H9 (cell line): Measurements from ENCODE around the gene TTLL9. TPM values are rescaled to one million over a fixed set of nuclear protein-coding genes. Genes with fewer than 3 reads are reported as not detected.

Source experiments
- DNase-seq: peaks from one replicate; pipeline ENCODE4 v3.0.0-alpha.2; 2017
- H2AFZ ChIP-seq: one replicate; pipeline ENCODE4 v1.6.1; 2013; ENCODE audit warnings: mild to moderate bottlenecking, low read length, control low read depth, moderate library complexity
- H2AK5ac ChIP-seq: 2 replicates; pipeline ENCODE4 v1.6.1; 2013; ENCODE audit warnings: low read length, control low read depth, mixed read lengths; ENCODE audit not compliant: insufficient read length
- H2BK120ac ChIP-seq: one replicate; pipeline ENCODE4 v1.6.1; 2013; ENCODE audit warnings: low read depth, mild to moderate bottlenecking, low read length, control low read depth, inconsistent platforms; ENCODE audit not compliant: poor library complexity, severe bottlenecking
- H2BK12ac ChIP-seq: 2 replicates; pipeline ENCODE4 v1.6.1; 2013; ENCODE audit warnings: low read length, control low read depth, mixed read lengths, low read depth; ENCODE audit not compliant: insufficient read length
- H2BK15ac ChIP-seq: 2 replicates; pipeline ENCODE4 v1.6.1; 2013; ENCODE audit warnings: low read depth, low read length, control low read depth
- H2BK20ac ChIP-seq: one replicate; pipeline ENCODE4 v1.6.1; 2013; ENCODE audit warnings: low read depth, mild to moderate bottlenecking, low read length, control low read depth, inconsistent platforms; ENCODE audit not compliant: poor library complexity, severe bottlenecking
- H2BK5ac ChIP-seq: 2 replicates; pipeline ENCODE4 v1.6.1; 2013; ENCODE audit warnings: low read length, control low read depth, mixed read lengths; ENCODE audit not compliant: insufficient read length
- H3K14ac ChIP-seq: 2 replicates; pipeline ENCODE4 v1.6.1; 2013; ENCODE audit warnings: low read length, control low read depth; ENCODE audit not compliant: insufficient read depth
- H3K18ac ChIP-seq: 2 replicates; pipeline ENCODE4 v1.6.1; 2013; ENCODE audit warnings: low read depth, mild to moderate bottlenecking, mixed read lengths, low read length, control low read depth; ENCODE audit not compliant: insufficient read length
- H3K23ac ChIP-seq: 2 replicates; pipeline ENCODE4 v1.6.1; 2013; ENCODE audit warnings: low read length, control low read depth, mixed read lengths, low read depth; ENCODE audit not compliant: insufficient read length
- H3K23me2 ChIP-seq: 2 replicates; pipeline ENCODE4 v1.6.1; 2013; ENCODE audit warnings: low read depth, mild to moderate bottlenecking, mixed read lengths, low read length, control low read depth; ENCODE audit not compliant: insufficient read length, poor library complexity, severe bottlenecking
- H3K27ac ChIP-seq: 2 replicates; pipeline ENCODE4 v1.5.1; 2013; ENCODE audit warnings: low read length, control low read depth, mixed read lengths, low read depth; ENCODE audit not compliant: insufficient read length
- H3K27me3 ChIP-seq: 2 replicates; pipeline ENCODE4 v1.6.1; 2013; ENCODE audit warnings: low read length, control low read depth, inconsistent platforms; ENCODE audit not compliant: insufficient read depth
- H3K4ac ChIP-seq: 2 replicates; pipeline ENCODE4 v1.6.1; 2013; ENCODE audit warnings: low read depth, mild to moderate bottlenecking, control low read depth, inconsistent platforms, low read length, moderate library complexity
- H3K4me1 ChIP-seq: 2 replicates; pipeline ENCODE4 v1.6.1; 2013; ENCODE audit warnings: low read length, control low read depth, inconsistent platforms; ENCODE audit not compliant: insufficient read depth
- H3K4me2 ChIP-seq: 2 replicates; pipeline ENCODE4 v1.6.1; 2013; ENCODE audit warnings: low read length, control low read depth, mixed read lengths; ENCODE audit not compliant: insufficient read length, insufficient read depth
- H3K56ac ChIP-seq: 2 replicates; pipeline ENCODE4 v1.6.1; 2013; ENCODE audit warnings: low read depth, mild to moderate bottlenecking, mixed read lengths, low read length, control low read depth; ENCODE audit not compliant: insufficient read length
- H3K79me1 ChIP-seq: 2 replicates; pipeline ENCODE4 v1.6.1; 2013; ENCODE audit warnings: low read depth, mild to moderate bottlenecking, moderate library complexity, low read length, control low read depth, inconsistent platforms; ENCODE audit not compliant: insufficient read depth, poor library complexity, severe bottlenecking
- H3K79me2 ChIP-seq: 2 replicates; pipeline ENCODE4 v1.6.1; 2013; ENCODE audit warnings: low read length, control low read depth, inconsistent platforms; ENCODE audit not compliant: insufficient read depth
- H3K9ac ChIP-seq: 2 replicates; pipeline ENCODE4 v1.6.1; 2013; ENCODE audit warnings: low read length, control low read depth, mixed read lengths; ENCODE audit not compliant: insufficient read length; ENCODE audit errors: extremely low read depth
- H3K9me3 ChIP-seq: one replicate; pipeline ENCODE4 v1.6.1; 2013; ENCODE audit warnings: low read depth, low read length, inconsistent platforms; ENCODE audit not compliant: control insufficient read depth
- H3T11ph ChIP-seq: one replicate; pipeline ENCODE4 v1.6.1; 2013; ENCODE audit warnings: mild to moderate bottlenecking, low read length, control low read depth, inconsistent platforms
- H4K20me1 ChIP-seq: one replicate; pipeline ENCODE4 v1.6.1; 2013; ENCODE audit not compliant: control insufficient read depth, insufficient read length, insufficient read depth
- H4K5ac ChIP-seq: 2 replicates; pipeline ENCODE4 v1.6.1; 2013; ENCODE audit warnings: low read depth, mild to moderate bottlenecking, mixed read lengths, low read length, control low read depth; ENCODE audit not compliant: insufficient read length
- H4K8ac ChIP-seq: replicated peaks from 2 replicates; pipeline ENCODE4 v1.6.1; 2013; ENCODE audit warnings: low read length, control low read depth, mixed read lengths, low read depth; ENCODE audit not compliant: insufficient read length
- H4K91ac ChIP-seq: 2 replicates; pipeline ENCODE4 v1.6.1; 2013; ENCODE audit warnings: low read depth, mild to moderate bottlenecking, moderate library complexity, mixed read lengths, low read length, control low read depth; ENCODE audit not compliant: insufficient read length
- H3K27ac Mint-ChIP-seq, 3 experiments: 2 replicates in 2 of 3; 3 replicates in 1 of 3; pipeline ENCODE4 v1.8.0; 2020 to 2021; ENCODE audit warnings: mixed read lengths in 3 of 3, mild to moderate bottlenecking in 1 of 3, moderate library complexity in 1 of 3
- H3K27me3 Mint-ChIP-seq: 2 replicates; pipeline ENCODE4 v1.8.0; 2021; ENCODE audit warnings: low read depth, mild to moderate bottlenecking, moderate library complexity, mixed read lengths
- H3K36me3 Mint-ChIP-seq, 3 experiments: 2 replicates in 2 of 3; 3 replicates in 1 of 3; pipeline ENCODE4 v1.8.0; 2020 to 2021; ENCODE audit warnings: low read depth in 3 of 3, mixed read lengths in 3 of 3; ENCODE audit not compliant: insufficient read depth in 1 of 3
- H3K4me1 Mint-ChIP-seq, 2 experiments: 2 replicates each; pipeline ENCODE4 v1.8.0; 2020; ENCODE audit warnings: mixed read lengths in 2 of 2
- H3K4me3 Mint-ChIP-seq, 2 experiments: 2 replicates in 1 of 2; 3 replicates in 1 of 2; pipeline ENCODE4 v1.8.0; 2020 to 2021; ENCODE audit warnings: mild to moderate bottlenecking in 2 of 2, mixed read lengths in 2 of 2, moderate library complexity in 1 of 2
- H3K9me3 Mint-ChIP-seq, 2 experiments: 2 replicates in 1 of 2; 3 replicates in 1 of 2; pipeline ENCODE4 v1.8.0; 2020; ENCODE audit warnings: mild to moderate bottlenecking in 2 of 2, mixed read lengths in 2 of 2, moderate library complexity in 1 of 2
- CTCF ChIP-seq: fragments of 200-600 bp; sonication (generic); conservative IDR thresholded peaks from 3 replicates; pipeline ENCODE4 v1.8.0; 2021; ENCODE audit warnings: antibody characterized with exemption, mild to moderate bottlenecking
- WGBS: extraction: QIAGEN DNeasy Blood & Tissue Kit; methylation state at CpG from one replicate; pipeline ENCODE4 v1.1.7; 2013; ENCODE audit warnings: missing lambda C conversion rate, low lambda C conversion rate, mixed read lengths; ENCODE audit not compliant: insufficient read length; ENCODE audit errors: extremely low coverage; 5-methylcytosine and 5-hydroxymethylcytosine counted together
- total RNA-seq: library from RNA; stranded (reverse); gene quantifications from 2 replicates; pipeline ENCODE4 v1.2.1, GENCODE V29; 2021

The TTLL9 gene
- total RNA-seq, 1 experiment from 2014 or later, result 0.20 TPM

DNA sequence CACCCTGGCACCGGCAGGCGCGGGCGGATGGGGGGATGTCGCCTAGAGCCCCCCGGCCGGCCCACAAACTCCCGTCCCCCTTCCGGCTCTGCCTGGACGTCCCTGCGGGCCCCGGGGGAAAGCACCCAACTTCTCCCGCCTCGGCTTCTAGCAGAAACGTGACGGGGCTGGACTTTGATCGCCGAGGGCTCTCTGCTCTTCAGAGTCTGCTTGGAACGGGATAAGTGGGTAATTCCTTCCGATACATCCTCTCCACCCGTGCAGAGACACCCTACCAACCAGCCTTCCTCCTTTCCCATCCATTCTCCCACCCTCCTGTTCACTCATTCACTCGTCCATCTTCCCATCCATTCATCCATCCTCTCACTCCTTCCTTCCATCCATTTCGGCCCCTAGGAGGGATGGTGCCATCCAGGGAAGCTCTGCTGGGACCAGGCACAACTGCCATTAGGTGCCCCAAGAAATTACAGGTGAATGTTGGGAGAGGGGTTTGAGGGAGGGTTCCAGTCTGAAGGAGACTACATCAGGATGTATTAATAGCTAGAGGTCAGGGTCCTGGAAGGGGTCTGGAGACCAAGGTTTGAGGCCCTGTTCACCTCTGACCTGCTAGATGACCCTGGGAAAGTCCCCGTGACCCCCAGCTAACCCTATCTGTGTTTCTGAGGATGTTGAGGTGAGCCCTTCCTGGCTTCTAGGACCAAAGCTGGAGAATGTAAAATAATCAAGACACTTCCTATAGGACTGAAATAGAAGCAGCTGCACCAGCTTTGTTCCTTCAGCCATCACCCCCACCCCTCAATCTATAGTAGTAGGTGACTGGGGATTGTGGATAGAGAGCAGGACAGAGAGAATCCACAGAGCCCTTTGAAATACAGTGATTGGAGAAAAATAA lies 538 bp downstream of the TTLL9 start:
- Histone ChIP-seq H3T11ph (no peak overlapping the region), H4K5ac (no peak overlapping the region), H2AK5ac (no peak overlapping the region), H3K56ac (no peak overlapping the region), H2BK120ac (no peak overlapping the region), H3K79me1 (no peaks in the 10 kb centered on the region), H3K27ac (no peak overlapping the region), H3K18ac (no peak overlapping the region), H3K79me2 (no peaks in the 10 kb centered on the region), H3K14ac (no peak overlapping the region), H3K9ac (peak overlapping the region; percentile 8), H2BK20ac (no peak overlapping the region), H4K20me1 (no peaks in the 10 kb centered on the region), H3K27me3 (peaks cover 16% of the 10 kb centered on the region; the same call in 1 of the 2 replicates), H3K23ac (no peak overlapping the region), H2AFZ (no peak overlapping the region), H3K4me1 (no peaks in the 10 kb centered on the region), H2BK15ac (no peak overlapping the region), H2BK5ac (no peak overlapping the region), H3K4ac (no peak overlapping the region), H4K8ac (no peak overlapping the region), H4K91ac (no peak overlapping the region), H3K4me2 (peak overlapping the region; percentile 51), H2BK12ac (no peak overlapping the region), H3K9me3 (no peaks in the 10 kb centered on the region), H3K23me2 (peaks cover 12% of the 10 kb centered on the region)
- Mint-ChIP-seq H3K4me1 (peaks cover 11 to 23% of the 10 kb centered on the region in 2 experiments), H3K36me3 (no peaks in the 10 kb centered on the region), H3K27ac (no peak overlapping the region), H3K9me3 (no peaks in the 10 kb centered on the region), H3K27me3 (peaks cover 68% of the 10 kb centered on the region), H3K4me3 (peak overlapping the region; percentile 69 to 82)
- no peak for TF ChIP-seq CTCF
- DNase-seq, result no peak
- WGBS, result 100% methylated on average over 1 of the region's 24 CpGs
